Brain microvascular endothelial cell (primary cell): ENCODE data around the gene UNC119.

Experiments
- DNase-seq: peaks from one replicate; pipeline ENCODE4 v3.0.0-alpha.2; 2020
- H3K27ac ChIP-seq: fragments of 250-450 bp; sonication (Bioruptor Pico); 2 replicates; pipeline ENCODE4 v1.5.1; 2020; ENCODE audit warnings: mild to moderate bottlenecking, moderate library complexity
- H3K27me3 ChIP-seq: fragments of 250-450 bp; sonication (Bioruptor Pico); replicated peaks from 2 replicates; pipeline ENCODE4 v1.5.1; 2020; ENCODE audit warnings: mild to moderate bottlenecking
- H3K36me3 ChIP-seq: fragments of 250-450 bp; sonication (Bioruptor Pico); replicated peaks from 2 replicates; pipeline ENCODE4 v1.5.1; 2020; ENCODE audit warnings: mild to moderate bottlenecking
- H3K4me3 ChIP-seq: 2 replicates; pipeline ENCODE4 v1.5.1; 2011; ENCODE audit warnings: low read depth, mild to moderate bottlenecking, control low read depth, low read length, moderate library complexity
- CTCF ChIP-seq: IDR thresholded peaks from 2 replicates; pipeline ENCODE4 v1.5.1; 2011; ENCODE audit warnings: low read depth, mild to moderate bottlenecking, moderate library complexity, low read length, control low read depth, inconsistent platforms; ENCODE audit errors: missing control alignments
- in situ Hi-C: cut with HindIII; loops from 2 replicates; pipeline ENCODE4 v1.10.0; 2017; ENCODE audit warnings: low sequenced_read_pairs, low pct_ligation_motif_present

The UNC119 gene

GRCh38 chr17:28499364-28499664 lies 53.1 kb downstream of the UNC119 start:
- in situ Hi-C loops: no loop called here
- no peak overlapping the region for H3K27ac ChIP-seq
- peaks cover 2% of the 10 kb centered on the region for H3K27me3 ChIP-seq
- no peak for DNase-seq
- no peak overlapping the region for H3K4me3 ChIP-seq
- TF ChIP-seq CTCF: no peak
- H3K36me3 ChIP-seq: no peaks in the 10 kb centered on the region

- no peak overlapping the region for H3K27ac ChIP-seq
- no peak for DNase-seq
- no peak overlapping the region for H3K4me3 ChIP-seq
- TF ChIP-seq CTCF: no peak
- no peaks in the 10 kb centered on the region for H3K36me3 ChIP-seq
- H3K27me3 ChIP-seq: peaks cover 2% of the 10 kb centered on the region
- in situ Hi-C loops: no loop called here
Measured at GRCh38 chr17:28498652-28499363, 53.6 kb downstream of the UNC119 start.

- Histone ChIP-seq H3K36me3 (no peaks in the 10 kb centered on the region), H3K27ac (no peak overlapping the region), H3K27me3 (peaks cover 2% of the 10 kb centered on the region), H3K4me3 (no peak overlapping the region)
- no peak for DNase-seq
- in situ Hi-C loops: no loop called here
- no peak for TF ChIP-seq CTCF
Measured at GRCh38 chr17:28497931-28498330, 54.5 kb downstream of the UNC119 start.
